Ovary (tissue), 9 donors: ENCODE measurements around the gene KCNH5. TPM values are rescaled to one million over a fixed set of nuclear protein-coding genes. Genes with fewer than 3 reads are reported as not detected.
"Not testable (repeated sequence)": the region's sequence is repeated elsewhere in the genome, so short reads cannot be mapped to it uniquely, and the experiment has no call there.

ENCODE experiments used
- DNase-seq, 5 donors: peaks; one replicate each; pipeline ENCODE4 v3.0.0-alpha.2; 2019 to 2020
- H3K27ac ChIP-seq, 2 donors: fragments of 200-600 bp; one replicate each; pipeline versions ENCODE4 v1.5.1 to v1.8.0; 2019 to 2022
- H3K27me3 ChIP-seq: fragments of 200-600 bp; one replicate; pipeline ENCODE4 v1.8.0; 2022
- H3K36me3 ChIP-seq: fragments of 200-600 bp; sonication (generic); one replicate; pipeline ENCODE4 v1.5.1; 2019
- H3K4me1 ChIP-seq: one replicate; pipeline ENCODE4 v1.8.1; 2013; ENCODE audit warnings: mild to moderate bottlenecking, moderate library complexity; ENCODE audit not compliant: insufficient read depth
- H3K4me3 ChIP-seq: fragments of 200-600 bp; sonication (generic); one replicate; pipeline ENCODE4 v1.5.1; 2017
- H3K9me3 ChIP-seq, 2 donors: fragments of 200-600 bp in 1 of 2; sonication (generic) in 1 of 2; one replicate each; pipeline versions ENCODE4 v1.5.1 to v1.8.1; 2013 to 2019; ENCODE audit warnings: mild to moderate bottlenecking in 1 of 2, moderate library complexity in 1 of 2
- CTCF ChIP-seq, 3 donors: fragments of 450-650 bp in 2 of 3; fragments of 200-600 bp in 1 of 3; IDR thresholded peaks; one replicate each; pipeline versions ENCODE4 v1.5.1 to v1.8.0; 2016 to 2022; ENCODE audit warnings: antibody characterized with exemption in 3 of 3, mild to moderate bottlenecking in 1 of 3
- EP300 ChIP-seq: sonication (generic); formaldehyde crosslinking; IDR thresholded peaks from one replicate; pipeline ENCODE4 v1.6.1; 2017; ENCODE audit warnings: antibody characterized with exemption
- POLR2A ChIP-seq: fragments of 450-650 bp; IDR thresholded peaks from one replicate; pipeline ENCODE4 v1.6.1; 2017; ENCODE audit warnings: antibody characterized with exemption, mild to moderate bottlenecking, moderate library complexity
- WGBS, 3 donors: extraction: QIAGEN DNeasy Blood & Tissue Kit in 1 of 3; methylation state at CpG; one replicate each; pipeline versions ENCODE4 v1.1.5 to v1.1.7; 2013 to 2017; 5-methylcytosine and 5-hydroxymethylcytosine counted together
- intact Hi-C, 4 donors: fragments of 100-400 bp; cut with DNase I; formaldehyde crosslinking; loops; one replicate each; pipeline versions ENCODE4 v1.11.0 to v1.15.1; 2022 to 2023
- polyA plus RNA-seq, 2 donors: library from polyadenylated mRNA; stranded (reverse); fragments of 200-250 nt in 1 of 2; fragments of 350-450 nt in 1 of 2; fragmentation: Illumina TruSeq in 1 of 2; extraction: RNeasy Lipid Tissue Mini Kit (QIAGEN cat#74804) in 1 of 2; gene quantifications; one replicate each; pipeline ENCODE4 v1.2.3, GENCODE V29; 2013 to 2014
- total RNA-seq, 7 donors: library from RNA; depleted of rRNA in 2 of 7; stranded (reverse); fragments of >200 nt in 2 of 7; fragmentation: NEBNext Ultra II Directional in 3 of 7; extraction: Animal tissue kit (Norgen Biotek cat#: 25700) in 3 of 7; gene quantifications; one replicate each; pipeline versions ENCODE4 v1.1.0 to v1.2.4, GENCODE V29; 2016 to 2023
- donor health status: DM: no; HTN: no; CAD: no; lungs with moderate emphysema.
- donor health status: DM: no; HTN: no; CAD: no.
- donor health status: Bipolar disorder and iron deficiency.
- donor health status: DM: yes; HTN: yes; CAD: no.
- donor health status: DM: no; HTN: no; CAD: no.
- donor health status: DM: yes; HTN: yes; CAD: no.

KCNH5 gene
- total and polyA plus RNA-seq, 9 donors, result 0.05 TPM; not detected in 7

GRCh38 chr14:62763951-62764350 is 281.3 kb downstream of the KCNH5 start:
- H3K27ac ChIP-seq, result no peak overlapping the region
- H3K9me3 ChIP-seq, result no peaks in the 10 kb centered on the region
- no peaks in the 10 kb centered on the region for H3K36me3 ChIP-seq
- TF ChIP-seq EP300 (no peak), POLR2A (no peak), CTCF (IDR thresholded peaks at IDR 0.05) (no peak)
- no peak for DNase-seq
- H3K4me3 ChIP-seq, result no peak overlapping the region
- no peaks in the 10 kb centered on the region for H3K27me3 ChIP-seq
- no peaks in the 10 kb centered on the region for H3K4me1 ChIP-seq
- intact Hi-C loops, result no loop called here

- H3K9me3 ChIP-seq, result no peaks in the 10 kb centered on the region
- no peak overlapping the region for H3K4me3 ChIP-seq
- no peaks in the 10 kb centered on the region for H3K4me1 ChIP-seq
- no peak for DNase-seq
- intact Hi-C loops, result no loop called here
- no peak for TF ChIP-seq EP300
- TF ChIP-seq CTCF (IDR thresholded peaks at IDR 0.05), result no peak
- TF ChIP-seq POLR2A, result no peak
- no peak overlapping the region for H3K27ac ChIP-seq
- H3K27me3 ChIP-seq, result no peaks in the 10 kb centered on the region
- 60 to 70% (median 69%) methylated on average over 2 of the region's 2 CpGs for WGBS, 3 donors
- H3K36me3 ChIP-seq, result no peaks in the 10 kb centered on the region
These were observed 285.5 kb downstream of the KCNH5 start for GRCh38 chr14:62759796-62760195.

GRCh38 chr14:62746881-62747280 is 298.4 kb downstream of the KCNH5 start:
- H3K4me1 ChIP-seq, H3K27ac ChIP-seq, H3K9me3 ChIP-seq, intact Hi-C loops, H3K27me3 ChIP-seq, H3K4me3 ChIP-seq, DNase-seq, H3K36me3 ChIP-seq: not testable (repeated sequence)
- WGBS, 3 donors, result 93 to 96% (median 94%) methylated on average over 11 of the region's 11 CpGs

- H3K9me3 ChIP-seq, result no peaks in the 10 kb centered on the region
- no peak for DNase-seq
- H3K36me3 ChIP-seq, result no peaks in the 10 kb centered on the region
- no peaks in the 10 kb centered on the region for H3K27me3 ChIP-seq
- no peak overlapping the region for H3K4me3 ChIP-seq
- no peak overlapping the region for H3K27ac ChIP-seq
- 66 to 81% (median 77%) methylated on average over 1 of the region's 1 CpG for WGBS, 3 donors
- no peaks in the 10 kb centered on the region for H3K4me1 ChIP-seq
- intact Hi-C loops, result no loop called here
- TF ChIP-seq POLR2A, result no peak
- TF ChIP-seq EP300, result no peak
- TF ChIP-seq CTCF (IDR thresholded peaks at IDR 0.05), result no peak
These were observed 299.8 kb downstream of the KCNH5 start for GRCh38 chr14:62745496-62745895.

- H3K27ac ChIP-seq, result no peak overlapping the region
- no peak overlapping the region for H3K4me3 ChIP-seq
- H3K36me3 ChIP-seq, result no peaks in the 10 kb centered on the region
- intact Hi-C loops, result no loop called here
- 49 to 66% (median 65%) methylated on average over 2 of the region's 2 CpGs for WGBS, 3 donors
- H3K27me3 ChIP-seq, result no peaks in the 10 kb centered on the region
- no peaks in the 10 kb centered on the region for H3K9me3 ChIP-seq
- no peak for TF ChIP-seq CTCF (IDR thresholded peaks at IDR 0.05)
- TF ChIP-seq POLR2A, result no peak
- TF ChIP-seq EP300, result no peak
- H3K4me1 ChIP-seq, result no peaks in the 10 kb centered on the region
- DNase-seq, result no peak
These were observed 301.7 kb downstream of the KCNH5 start for GRCh38 chr14:62743560-62743959.
